Right hindlimb (tissue), 1 donor: ENCODE measurements around the gene ATP1A1.

Source experiments
- DNase-seq: peaks from one replicate; pipeline ENCODE4 v3.0.0-alpha.2; 2018

Gene ATP1A1

GRCh38 chr1:116415699-116416533, 42.9 kb downstream of the ATP1A1 start:
- DNase-seq, result no peak

GRCh38 chr1:116416854-116417513, 43.9 kb downstream of the ATP1A1 start:
- DNase-seq, result no peak

GRCh38 chr1:116417678-116418077, 44.6 kb downstream of the ATP1A1 start:
- DNase-seq, result no peak

DNA sequence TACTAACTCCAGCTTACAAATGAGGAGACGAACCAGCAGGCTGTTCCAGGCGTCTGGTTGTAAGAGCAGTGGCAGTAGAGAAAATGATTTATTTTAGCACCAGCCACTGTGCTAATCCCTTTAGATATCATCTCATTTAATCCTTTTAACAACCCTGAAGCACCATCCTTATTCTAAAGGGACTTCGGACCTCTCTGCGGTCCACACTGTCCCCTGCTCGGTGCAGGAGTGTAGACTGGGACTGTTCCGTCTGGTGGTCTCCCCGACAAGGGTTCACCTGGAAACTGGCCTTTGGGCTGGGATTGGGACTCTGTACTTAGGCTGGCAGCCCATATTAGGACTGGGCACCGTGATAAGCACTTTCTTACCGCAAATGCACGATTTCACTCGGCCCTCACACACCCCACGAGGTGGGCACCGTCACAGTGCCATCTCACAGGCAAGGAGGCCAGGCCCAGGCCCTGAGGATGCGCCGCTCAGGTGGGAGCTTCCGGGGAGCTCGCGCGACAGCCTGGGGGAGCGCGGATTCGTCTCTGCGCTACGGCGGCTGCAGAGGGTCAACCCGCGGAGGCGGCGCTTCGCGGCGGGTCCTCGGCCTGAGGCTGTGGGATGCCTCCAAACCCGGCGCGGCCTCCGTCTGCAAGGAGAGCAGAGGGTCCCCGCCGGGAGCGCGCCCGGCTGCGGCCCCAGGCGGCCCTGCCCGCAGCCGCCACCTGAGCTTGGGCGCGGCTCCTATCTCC, 45.2 kb downstream of the ATP1A1 start:
- peak; percentile 89 for DNase-seq

DNA sequence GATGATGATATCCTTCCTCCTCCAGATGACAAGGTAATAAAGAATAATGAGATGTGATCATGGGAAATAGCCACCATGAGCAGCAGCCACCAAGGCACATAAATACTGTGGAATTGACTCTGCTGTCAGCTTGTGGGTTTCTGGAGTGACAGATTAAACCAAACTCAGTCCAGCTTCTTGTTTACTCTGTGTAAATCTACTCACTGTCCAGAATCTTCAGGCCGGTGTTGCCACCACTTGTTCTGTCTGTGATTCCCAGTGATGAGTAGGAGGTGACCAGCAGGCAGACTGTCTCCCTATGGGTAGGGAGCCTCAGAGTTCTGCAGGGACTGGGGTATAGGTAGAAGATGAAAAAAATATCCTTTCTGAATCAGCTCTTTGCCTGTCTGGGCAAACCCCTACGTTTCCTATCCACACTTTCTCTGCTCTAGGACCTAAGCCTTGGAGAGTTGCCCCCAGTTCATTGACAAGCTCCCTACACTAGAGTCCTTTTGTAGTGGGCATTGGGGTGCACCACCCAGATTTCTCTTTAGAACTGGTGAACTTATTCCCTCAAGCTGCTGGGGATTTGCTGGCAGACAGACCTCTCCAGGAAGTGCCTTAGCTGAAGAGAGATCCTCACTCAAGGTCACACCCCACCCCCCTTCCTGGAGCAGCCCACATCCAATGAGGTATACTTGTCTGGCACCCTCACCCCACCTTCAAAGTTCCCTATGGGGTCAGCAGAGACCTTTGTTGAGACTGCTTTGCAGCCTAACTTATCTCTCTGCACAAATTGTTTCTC, 47.6 kb downstream of the ATP1A1 start:
- DNase-seq, result no peak

- DNase-seq, result no peak
Observed at GRCh38 chr1:116424438-116424837, 51.4 kb downstream of the ATP1A1 start.

DNA sequence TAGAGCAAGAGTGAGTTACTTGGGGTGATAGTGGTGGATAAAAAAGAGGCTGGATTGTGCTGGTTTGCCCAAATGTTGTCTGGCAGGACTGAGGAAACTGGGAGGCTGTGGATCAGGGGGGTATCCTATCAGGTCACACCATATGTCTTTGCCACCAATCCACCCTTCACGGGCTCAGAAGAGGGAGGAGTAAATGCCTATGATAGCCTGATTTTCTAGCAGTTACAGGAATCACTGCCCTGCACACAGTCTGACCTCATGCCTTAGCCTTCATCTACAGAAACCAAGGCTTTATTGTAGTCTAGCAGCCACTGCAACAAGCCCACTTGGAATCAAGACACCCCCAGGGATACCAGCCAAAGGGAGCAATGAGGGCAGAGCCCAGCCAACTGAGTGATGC, 51.8 kb downstream of the ATP1A1 start:
- no peak for DNase-seq

DNA sequence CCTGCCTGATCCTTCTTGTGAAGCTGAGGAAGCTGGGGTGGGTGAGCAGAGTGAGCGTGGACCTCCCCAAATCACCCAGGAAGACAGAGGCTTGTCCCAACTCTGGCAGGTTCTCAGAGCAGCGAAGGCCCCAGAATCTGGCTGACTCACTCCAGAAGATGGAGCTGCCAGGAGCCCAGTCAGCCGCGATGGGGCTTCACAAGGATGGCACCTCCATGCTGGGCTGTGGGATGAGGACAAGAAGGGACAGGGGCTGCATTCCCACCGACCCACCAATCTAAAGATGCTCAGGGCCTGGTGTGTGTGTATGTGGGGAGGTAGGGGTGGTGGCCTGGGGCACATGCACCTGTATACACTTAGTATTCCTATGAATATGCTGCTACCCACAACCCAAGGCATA, 52.9 kb downstream of the ATP1A1 start:
- no peak for DNase-seq

GRCh38 chr1:116426401-116426800, 53.4 kb downstream of the ATP1A1 start:
- no peak for DNase-seq

GRCh38 chr1:116428576-116428975, 55.5 kb downstream of the ATP1A1 start:
- no peak for DNase-seq

GRCh38 chr1:116429821-116430374, 56.9 kb downstream of the ATP1A1 start:
- no peak for DNase-seq

- DNase-seq, result no peak
Observed at GRCh38 chr1:116431870-116432500, 58.9 kb downstream of the ATP1A1 start.

GRCh38 chr1:116432655-116433265, 59.7 kb downstream of the ATP1A1 start:
- DNase-seq, result no peak

DNA sequence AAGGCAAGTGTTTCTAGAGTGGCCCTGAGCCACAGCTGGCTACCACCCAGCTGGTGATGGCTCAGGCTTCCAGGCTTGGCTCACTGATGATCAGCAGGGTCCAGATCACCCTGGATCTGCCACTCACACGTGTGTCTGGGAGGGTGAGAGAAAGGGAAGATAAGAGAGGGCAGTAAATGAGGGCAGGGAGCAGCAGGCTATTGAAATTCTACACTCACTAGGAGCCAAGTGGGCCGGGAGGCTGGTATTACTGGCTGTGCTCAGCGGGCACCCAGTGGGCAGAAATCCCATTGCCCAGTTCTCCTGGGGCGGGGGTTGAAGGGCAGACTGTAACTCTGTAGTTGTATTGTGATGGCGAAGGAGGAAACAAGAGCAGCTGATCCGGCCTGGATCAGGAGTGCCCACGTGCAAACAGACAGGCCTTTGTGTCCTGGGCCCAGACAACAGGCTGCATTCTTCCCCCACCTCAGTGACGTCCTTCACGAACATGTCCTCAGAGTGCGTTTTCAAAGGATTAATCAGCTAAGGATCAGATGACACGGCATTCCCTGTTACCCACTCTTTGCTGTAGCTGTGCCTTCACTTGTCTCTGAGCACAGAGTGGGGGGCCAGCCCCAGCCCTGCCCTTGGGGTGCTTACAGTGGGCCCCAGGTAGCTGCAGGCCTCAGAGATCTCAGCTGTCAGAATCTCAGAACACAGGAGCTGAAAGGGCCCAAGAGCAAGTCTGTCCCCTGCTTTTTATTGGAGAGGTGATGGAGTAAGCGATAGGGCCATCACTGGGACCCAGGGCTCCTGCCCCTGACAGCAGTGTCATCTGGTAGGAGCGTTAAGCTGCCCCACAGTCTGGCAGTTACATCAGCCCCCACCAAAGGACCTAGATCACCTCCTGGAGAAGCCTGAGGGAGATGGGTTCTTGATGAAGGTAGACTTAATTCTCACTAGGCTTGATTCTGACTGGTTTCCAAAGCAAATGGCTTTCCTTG, 60.5 kb downstream of the ATP1A1 start:
- DNase-seq, result no peak

- no peak for DNase-seq
Observed at GRCh38 chr1:116434849-116435248, 61.8 kb downstream of the ATP1A1 start.

DNA sequence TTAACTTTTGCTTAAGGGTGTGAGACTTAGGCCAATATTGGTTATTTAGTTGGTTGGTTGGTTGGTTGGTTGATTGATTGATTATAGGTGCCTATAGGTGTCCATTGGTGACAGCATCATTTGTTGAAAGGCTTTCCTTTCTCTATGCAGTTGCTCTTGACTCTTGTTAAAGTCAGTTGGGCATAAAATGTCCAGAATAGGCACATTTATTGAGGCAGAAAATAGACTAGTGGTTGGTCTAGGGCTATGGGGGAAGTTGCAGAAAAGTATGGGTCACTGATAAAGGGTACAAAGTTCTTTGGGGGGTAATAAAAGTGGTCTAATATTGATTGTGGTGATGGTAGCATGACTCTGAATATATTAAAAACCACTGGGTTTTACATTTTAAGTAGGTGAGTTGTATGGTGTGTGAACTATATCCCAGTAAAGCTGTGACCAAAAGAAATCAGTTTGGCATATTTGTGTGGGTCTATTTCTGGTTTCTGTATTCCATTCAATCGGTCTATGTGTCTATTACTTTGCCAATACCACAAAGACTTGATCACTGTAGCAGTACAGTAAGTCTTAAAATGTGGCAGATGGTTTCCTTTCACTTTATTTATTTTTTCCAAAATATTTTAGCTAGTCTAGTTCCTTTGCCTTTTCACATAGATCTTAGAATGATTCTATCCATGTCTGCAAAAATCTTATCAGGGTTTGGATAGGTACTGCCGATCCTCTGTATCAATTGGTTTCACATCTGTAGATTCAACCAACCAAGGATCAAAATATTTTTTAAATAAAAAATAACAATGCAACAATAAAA, 63.0 kb downstream of the ATP1A1 start:
- DNase-seq, result no peak

GRCh38 chr1:116436611-116436970, 63.5 kb downstream of the ATP1A1 start:
- no peak for DNase-seq

- DNase-seq, result no peak
Observed at GRCh38 chr1:116439701-116440100, 66.7 kb downstream of the ATP1A1 start.

DNA sequence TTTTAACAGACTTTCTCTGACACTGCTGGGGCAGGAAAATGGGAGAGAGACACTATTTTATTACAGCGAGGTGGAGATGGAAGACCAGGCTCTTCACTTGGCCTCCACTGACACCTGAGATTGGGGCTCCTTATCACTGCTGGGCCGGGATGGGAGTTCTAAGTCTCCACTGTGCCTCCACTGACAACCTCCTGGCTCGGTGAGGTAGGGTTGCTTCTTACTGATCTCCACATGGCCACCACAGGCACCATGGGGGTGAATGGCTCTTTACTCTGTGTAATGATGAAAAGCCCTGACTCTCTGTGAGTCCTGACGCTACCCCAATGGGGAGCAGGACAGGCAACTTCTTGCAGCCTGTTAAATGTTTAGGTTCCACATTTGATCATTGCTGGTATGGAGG, 67.7 kb downstream of the ATP1A1 start:
- no peak for DNase-seq

GRCh38 chr1:116445534-116445933, 72.5 kb downstream of the ATP1A1 start:
- no peak for DNase-seq
